Mucosa of descending colon (tissue), 3 donors: ENCODE data around the gene CNN2. TPM values are rescaled to one million over a fixed set of nuclear protein-coding genes. Genes with fewer than 3 reads are reported as not detected.

Source experiments
- ATAC-seq: fragments of 200-7000 bp; cut with Tn5 transposase; one replicate; pipeline ENCODE4 v1.9.1; 2020; ENCODE audit warnings: mild to moderate bottlenecking, moderate library complexity
- DNase-seq, 3 donors: peaks; one replicate each; pipeline ENCODE4 v3.0.0-alpha.2; 2020
- H3K36me3 ChIP-seq: fragments of 200-600 bp; one replicate; pipeline ENCODE4 v1.8.0; 2021; ENCODE audit warnings: low read depth, mild to moderate bottlenecking
- H3K4me1 ChIP-seq: fragments of 200-600 bp; one replicate; pipeline ENCODE4 v1.8.0; 2021; ENCODE audit warnings: low read depth, mild to moderate bottlenecking
- H3K4me3 ChIP-seq: fragments of 200-600 bp; one replicate; pipeline ENCODE4 v1.8.0; 2021; ENCODE audit warnings: mild to moderate bottlenecking
- H3K9me3 ChIP-seq: fragments of 200-600 bp; one replicate; pipeline ENCODE4 v1.8.0; 2021; ENCODE audit warnings: mild to moderate bottlenecking
- CTCF ChIP-seq: fragments of 200-600 bp; IDR thresholded peaks from one replicate; pipeline ENCODE4 v1.8.0; 2022; ENCODE audit warnings: antibody characterized with exemption, mild to moderate bottlenecking
- intact Hi-C, 2 donors: fragments of 100-400 bp; cut with DNase I in 1 of 2; cut with micrococcal nuclease in 1 of 2; formaldehyde crosslinking; loops; one replicate each; pipeline versions ENCODE4 v1.11.0 to v1.11.1; 2022; cut with DNase I, micrococcal nuclease
- total RNA-seq, 3 donors: library from RNA; stranded (reverse); fragmentation: NEBNext Ultra II Directional in 2 of 3; extraction: Animal tissue kit (Norgen Biotek cat#: 25700) in 2 of 3; gene quantifications; one replicate each; pipeline versions ENCODE4 v1.2.1 to v1.2.4, GENCODE V29; 2021 to 2023
- donor health status: DM: no; HTN: no; CAD: no; lungs with moderate emphysema.
- donor health status: DM: no; HTN: no; CAD: no.
- donor health status: DM: no; HTN: yes; CAD: no.

Gene CNN2
- total RNA-seq, 3 donors from 2014 or later: 65.0 to 88.8 (median 84.7) TPM

DNA sequence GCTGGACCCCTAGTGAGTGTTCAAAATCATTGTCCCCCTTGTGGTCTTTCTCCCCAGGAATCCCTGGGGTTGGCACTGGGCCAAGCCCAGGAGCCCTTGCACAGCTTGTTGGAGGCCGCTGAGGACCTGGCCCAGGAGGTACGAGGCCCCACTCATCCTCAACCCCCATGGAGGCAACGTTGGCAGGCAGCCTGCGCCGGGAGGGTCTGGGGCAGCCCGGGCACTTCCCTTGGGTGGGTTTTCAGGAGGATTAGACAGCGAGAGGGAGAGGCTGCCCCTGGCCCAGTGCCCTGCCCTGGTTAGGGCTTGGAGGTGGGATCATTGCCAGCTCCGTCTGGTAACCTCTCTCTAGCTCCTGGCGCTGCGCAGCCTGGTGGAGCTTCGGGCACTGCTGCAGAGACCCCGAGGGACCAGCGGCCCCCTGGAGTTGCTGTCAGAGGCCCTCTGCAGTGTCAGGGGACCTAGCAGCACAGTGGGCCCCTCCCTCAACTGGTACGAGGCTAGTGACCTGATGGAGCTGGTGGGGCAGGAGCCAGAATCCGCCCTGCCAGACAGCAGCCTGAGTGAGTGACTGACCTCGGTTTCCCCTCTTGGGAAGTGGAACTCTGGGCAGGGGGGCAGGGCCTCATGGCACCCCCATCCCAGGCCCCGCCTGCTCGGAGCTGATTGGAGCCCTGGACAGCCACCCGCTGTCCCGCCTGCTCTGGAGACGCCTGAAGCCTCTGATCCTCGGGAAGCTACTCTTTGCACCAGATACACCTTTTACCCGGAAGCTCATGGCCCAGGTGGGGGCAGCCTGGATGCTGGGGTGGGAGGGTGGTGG is 16.5 kb downstream of the CNN2 start:
- no peak overlapping the region for H3K4me3 ChIP-seq
- ATAC-seq (peak; percentile 4), DNase-seq (peak; percentile 60 to 75 (median 74))
- TF ChIP-seq CTCF: no peak
- intact Hi-C loops: no loop called here
- no peaks in the 10 kb centered on the region for H3K36me3 ChIP-seq
- H3K4me1 ChIP-seq: peaks cover 41% of the 10 kb centered on the region
- no peaks in the 10 kb centered on the region for H3K9me3 ChIP-seq

DNA sequence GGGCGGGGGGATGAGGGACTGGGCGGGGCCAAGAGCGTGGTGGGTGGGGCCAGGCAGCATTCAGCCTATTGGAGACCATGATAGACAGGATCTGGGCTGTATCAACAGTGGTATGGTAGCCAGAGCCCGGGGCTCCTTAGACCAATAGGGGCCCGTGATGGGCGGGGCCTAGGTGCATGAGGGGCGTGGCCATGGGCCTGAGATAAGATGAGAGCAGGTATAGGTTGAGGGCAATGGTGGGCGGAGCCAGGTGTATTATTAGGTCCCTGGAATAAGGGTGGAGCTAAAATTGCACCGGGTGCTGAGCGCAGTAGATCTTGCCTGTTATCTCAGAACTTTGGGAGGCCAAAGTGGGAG is 18.8 kb downstream of the CNN2 start:
- ATAC-seq: peak; percentile 20
- Histone ChIP-seq H3K4me3 (no peak overlapping the region), H3K36me3 (no peaks in the 10 kb centered on the region), H3K4me1 (peaks cover 29% of the 10 kb centered on the region), H3K9me3 (no peaks in the 10 kb centered on the region)
- DNase-seq: peak; percentile 69 to 88 (median 73)
- TF ChIP-seq CTCF: no peak
- intact Hi-C loops: no loop called here

DNA sequence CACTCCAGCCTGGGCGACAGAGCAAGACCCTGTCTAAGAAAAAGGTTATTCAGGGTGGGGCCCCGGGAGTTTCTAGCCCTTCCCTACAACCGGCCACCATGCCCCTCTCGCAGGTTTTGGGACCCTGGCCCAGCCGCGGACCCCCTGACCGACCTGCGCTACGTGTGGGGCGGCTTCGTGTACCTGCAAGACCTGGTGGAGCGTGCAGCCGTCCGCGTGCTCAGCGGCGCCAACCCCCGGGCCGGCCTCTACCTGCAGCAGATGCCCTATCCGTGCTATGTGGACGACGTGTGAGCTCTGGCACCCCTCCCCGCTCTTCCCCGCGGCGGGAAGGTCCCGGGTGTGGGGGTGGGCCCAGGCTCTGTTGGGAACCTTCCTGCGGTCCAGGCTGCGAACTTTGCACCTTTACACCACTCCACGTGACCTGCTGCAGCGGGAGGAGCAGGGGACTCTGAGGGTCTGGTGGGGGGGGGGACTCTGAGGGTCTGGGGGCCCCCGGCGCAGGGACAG is 19.8 kb downstream of the CNN2 start:
- Histone ChIP-seq H3K4me1 (peaks cover 20% of the 10 kb centered on the region), H3K36me3 (no peaks in the 10 kb centered on the region), H3K4me3 (no peak overlapping the region), H3K9me3 (no peaks in the 10 kb centered on the region)
- ATAC-seq: no peak
- DNase-seq: peak in 1 of 3 donors; percentile 54
- TF ChIP-seq CTCF: no peak
- intact Hi-C loops: no loop called here

DNA sequence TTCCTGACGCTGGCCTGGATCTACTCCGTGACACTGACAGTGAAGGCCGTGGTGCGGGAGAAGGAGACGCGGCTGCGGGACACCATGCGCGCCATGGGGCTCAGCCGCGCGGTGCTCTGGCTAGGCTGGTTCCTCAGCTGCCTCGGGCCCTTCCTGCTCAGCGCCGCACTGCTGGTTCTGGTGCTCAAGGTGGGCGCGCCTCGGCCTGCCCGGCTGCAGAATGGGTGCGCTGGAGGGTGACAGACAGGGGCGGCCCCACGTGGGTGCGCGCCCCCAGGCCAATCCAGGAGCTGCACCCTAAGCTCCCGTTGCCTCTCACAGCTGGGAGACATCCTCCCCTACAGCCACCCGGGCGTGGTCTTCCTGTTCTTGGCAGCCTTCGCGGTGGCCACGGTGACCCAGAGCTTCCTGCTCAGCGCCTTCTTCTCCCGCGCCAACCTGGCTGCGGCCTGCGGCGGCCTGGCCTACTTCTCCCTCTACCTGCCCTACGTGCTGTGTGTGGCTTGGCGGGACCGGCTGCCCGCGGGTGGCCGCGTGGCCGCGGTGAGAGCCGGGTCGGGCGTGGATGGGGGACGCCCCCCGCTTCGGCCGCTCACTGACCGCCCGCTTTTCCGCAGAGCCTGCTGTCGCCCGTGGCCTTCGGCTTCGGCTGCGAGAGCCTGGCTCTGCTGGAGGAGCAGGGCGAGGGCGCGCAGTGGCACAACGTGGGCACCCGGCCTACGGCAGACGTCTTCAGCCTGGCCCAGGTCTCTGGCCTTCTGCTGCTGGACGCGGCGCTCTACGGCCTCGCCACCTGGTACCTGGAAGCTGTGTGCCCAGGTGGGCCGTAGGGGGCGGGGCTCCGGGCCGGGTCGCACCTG is 20.7 kb downstream of the CNN2 start:
- peak in 2 of 3 donors; percentile 30 to 63 for DNase-seq
- intact Hi-C loops: no loop called here
- H3K36me3 ChIP-seq: no peaks in the 10 kb centered on the region

More for the DNA sequence above, 20.7 kb downstream of the CNN2 start:
- no peaks in the 10 kb centered on the region for H3K9me3 ChIP-seq
- H3K4me1 ChIP-seq: peaks cover 12% of the 10 kb centered on the region
- H3K4me3 ChIP-seq: no peak overlapping the region
- no peak for TF ChIP-seq CTCF
- ATAC-seq: no peak
